Effector memory CD4-positive, alpha-beta T cell (primary cell): ENCODE measurements around the gene ABHD16A.

Experiments
- DNase-seq, 3 donors: peaks; one replicate each; pipeline ENCODE4 v3.0.0-alpha.2; 2020
- H3K27ac ChIP-seq: 2 replicates; pipeline ENCODE4 v1.7.0; 2013; ENCODE audit warnings: mild to moderate bottlenecking, low read length, moderate library complexity; ENCODE audit not compliant: insufficient read depth, poor library complexity, severe bottlenecking
- H3K27me3 ChIP-seq: replicated peaks from 2 replicates; pipeline ENCODE4 v1.7.0; 2013; ENCODE audit warnings: mild to moderate bottlenecking, low read length; ENCODE audit not compliant: insufficient read depth, control insufficient read depth, poor library complexity, severe bottlenecking
- H3K36me3 ChIP-seq: 2 replicates; pipeline ENCODE4 v1.7.0; 2013; ENCODE audit warnings: mild to moderate bottlenecking, low read length, moderate library complexity; ENCODE audit not compliant: control insufficient read depth, insufficient read depth
- H3K4me1 ChIP-seq: 2 replicates; pipeline ENCODE4 v1.7.0; 2013; ENCODE audit warnings: low read length, mild to moderate bottlenecking; ENCODE audit not compliant: control insufficient read depth, insufficient read depth, poor library complexity, severe bottlenecking
- H3K4me3 ChIP-seq: 2 replicates; pipeline ENCODE4 v1.7.0; 2013; ENCODE audit warnings: low read length, low read depth, mild to moderate bottlenecking; ENCODE audit not compliant: insufficient read depth, poor library complexity, severe bottlenecking
- H3K9me3 ChIP-seq: 2 replicates; pipeline ENCODE4 v1.7.0; 2013; ENCODE audit warnings: mild to moderate bottlenecking, low read length, moderate library complexity; ENCODE audit not compliant: control insufficient read depth

ABHD16A gene

DNA sequence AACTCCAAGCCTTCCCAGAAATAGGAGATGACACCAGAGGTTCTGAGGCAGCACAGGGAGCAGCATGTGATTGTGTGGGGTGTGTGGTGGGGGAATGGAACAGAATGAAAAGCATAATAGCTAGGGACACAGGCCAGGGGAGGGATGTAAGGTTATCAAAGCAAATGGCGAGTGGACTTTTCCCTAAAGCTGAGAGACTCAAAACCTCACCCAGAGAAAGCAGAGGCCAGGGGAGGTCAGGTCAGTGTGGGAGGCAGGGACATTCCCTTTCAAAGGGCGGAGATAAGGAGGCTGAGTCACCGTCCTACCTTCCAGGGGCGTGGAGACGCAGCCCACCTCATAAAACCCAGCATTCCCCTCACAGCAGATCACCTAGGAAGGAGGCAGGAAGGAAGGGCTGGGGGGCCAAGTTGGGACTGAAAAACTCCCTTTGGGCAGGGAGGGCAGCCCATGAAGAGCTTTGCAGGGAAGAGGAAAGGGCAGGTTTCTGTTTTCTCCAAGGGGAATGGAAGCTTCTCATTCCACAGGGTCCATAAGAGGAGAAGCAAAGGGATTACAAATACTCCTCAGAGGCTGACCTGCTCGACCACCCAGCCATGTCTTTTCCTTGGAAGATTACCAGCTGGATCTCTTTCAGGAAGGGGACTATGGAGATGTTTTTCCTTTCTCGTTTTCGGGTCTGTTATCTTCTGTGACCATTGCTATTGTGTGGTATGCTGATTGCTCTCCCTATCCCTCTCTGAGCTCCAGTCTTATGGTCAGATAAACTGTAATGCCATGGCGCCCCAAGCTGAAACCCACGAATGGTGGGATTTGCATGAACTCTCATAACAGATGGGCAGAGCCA, 12.7 kb downstream of the ABHD16A start:
- no peaks in the 10 kb centered on the region for H3K4me1 ChIP-seq
- no peak overlapping the region for H3K4me3 ChIP-seq
- no peak overlapping the region for H3K27ac ChIP-seq
- H3K27me3 ChIP-seq: no peaks in the 10 kb centered on the region
- H3K36me3 ChIP-seq: peaks cover 84% of the 10 kb centered on the region
- DNase-seq: no peak
- no peaks in the 10 kb centered on the region for H3K9me3 ChIP-seq

- no peaks in the 10 kb centered on the region for H3K4me1 ChIP-seq
- H3K27ac ChIP-seq: no peak overlapping the region
- peaks cover 76% of the 10 kb centered on the region for H3K36me3 ChIP-seq
- no peak for DNase-seq
- no peak overlapping the region for H3K4me3 ChIP-seq
- no peaks in the 10 kb centered on the region for H3K9me3 ChIP-seq
- H3K27me3 ChIP-seq: no peaks in the 10 kb centered on the region
These were observed 13.6 kb downstream of the ABHD16A start for GRCh38 chr6:31689249-31690110.

- no peak overlapping the region for H3K27ac ChIP-seq
- H3K36me3 ChIP-seq: peaks cover 65% of the 10 kb centered on the region
- no peaks in the 10 kb centered on the region for H3K27me3 ChIP-seq
These were observed 15.0 kb downstream of the ABHD16A start for GRCh38 chr6:31687860-31688693.

DNA sequence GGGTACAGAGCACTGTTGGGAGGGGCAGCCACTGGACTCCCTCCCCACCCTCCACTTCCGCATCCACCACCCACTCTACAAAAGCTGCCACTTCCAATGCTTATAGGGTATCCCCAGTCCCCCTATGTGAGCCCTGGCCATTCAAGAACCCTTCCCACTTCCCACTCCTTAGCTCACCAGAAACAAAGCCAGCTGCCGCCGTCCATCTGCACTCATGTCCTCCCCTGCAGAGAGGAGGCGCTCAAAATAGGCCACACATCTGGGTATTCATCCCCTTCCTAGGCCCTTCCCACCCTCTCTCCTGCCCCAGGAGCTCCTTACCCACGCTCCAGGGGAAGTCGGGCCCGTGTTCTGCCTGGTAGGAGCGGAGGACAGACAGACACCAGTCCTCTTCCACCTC, 15.8 kb downstream of the ABHD16A start:
- H3K9me3 ChIP-seq: no peaks in the 10 kb centered on the region
- no peak for DNase-seq
- H3K36me3 ChIP-seq: peaks cover 60% of the 10 kb centered on the region
- H3K27ac ChIP-seq: no peak overlapping the region
- no peaks in the 10 kb centered on the region for H3K4me1 ChIP-seq
- no peaks in the 10 kb centered on the region for H3K27me3 ChIP-seq
- H3K4me3 ChIP-seq: no peak overlapping the region

More at GRCh38 chr6:31687860-31688693, 15.0 kb downstream of the ABHD16A start:
- Histone ChIP-seq H3K4me3 (no peak overlapping the region), H3K9me3 (no peaks in the 10 kb centered on the region), H3K4me1 (no peaks in the 10 kb centered on the region)
- DNase-seq: no peak

- Histone ChIP-seq H3K4me3 (no peak overlapping the region), H3K36me3 (peaks cover 57% of the 10 kb centered on the region), H3K9me3 (no peaks in the 10 kb centered on the region), H3K27me3 (no peaks in the 10 kb centered on the region), H3K27ac (no peak overlapping the region), H3K4me1 (peaks cover 3% of the 10 kb centered on the region)
- no peak for DNase-seq
These were observed 16.6 kb downstream of the ABHD16A start for GRCh38 chr6:31686483-31686882.

DNA sequence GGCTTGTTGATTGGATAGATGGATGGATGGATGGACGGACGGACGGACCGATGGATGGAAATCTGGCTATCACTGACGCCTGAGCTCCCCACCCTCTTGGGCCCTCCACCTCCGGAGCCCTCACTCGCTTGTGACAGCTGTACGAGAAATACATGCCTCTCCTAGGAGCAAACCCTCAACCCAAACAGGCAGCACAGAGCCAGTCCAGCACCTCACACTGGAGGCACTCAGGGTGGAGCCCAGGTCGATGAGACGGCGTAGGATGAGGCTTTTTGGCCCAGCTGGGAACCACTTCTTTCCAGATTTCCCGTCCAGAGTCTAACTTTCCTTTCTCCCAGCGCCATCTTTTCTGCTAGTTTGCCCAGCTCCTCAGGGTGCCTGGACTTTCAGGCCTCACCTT, 19.5 kb downstream of the ABHD16A start:
- H3K27me3 ChIP-seq: no peaks in the 10 kb centered on the region
- no peak for DNase-seq
- no peaks in the 10 kb centered on the region for H3K9me3 ChIP-seq
- peaks cover 28% of the 10 kb centered on the region for H3K36me3 ChIP-seq
- H3K4me1 ChIP-seq: peaks cover 10% of the 10 kb centered on the region
- H3K27ac ChIP-seq: no peak overlapping the region
- H3K4me3 ChIP-seq: no peak overlapping the region

DNA sequence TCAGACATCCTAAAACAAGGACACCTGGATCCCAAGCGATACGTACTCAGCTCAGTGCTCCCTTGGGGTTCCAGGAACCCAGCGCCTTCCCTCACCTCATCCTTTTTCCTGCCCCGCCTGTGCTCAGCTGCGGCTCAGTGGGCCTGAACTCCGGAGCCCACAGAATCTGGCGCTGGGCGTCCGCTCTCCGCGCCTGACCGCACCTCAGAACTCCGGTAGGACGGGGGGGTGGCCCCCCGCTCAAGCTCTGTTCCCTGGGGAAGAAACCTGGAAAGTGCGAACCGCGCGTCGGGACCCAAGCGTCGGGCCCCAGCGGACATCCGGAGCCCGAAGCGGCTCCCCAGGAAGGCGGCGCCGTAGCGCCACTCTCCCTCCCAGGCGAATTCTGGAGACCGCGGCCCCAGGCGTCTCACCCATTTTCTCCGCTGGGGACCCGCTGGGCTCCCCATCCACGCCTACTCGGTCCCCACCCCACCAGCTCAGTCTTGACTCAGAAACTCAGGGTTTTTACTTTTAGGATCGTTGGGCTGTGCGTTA, 21.9 kb downstream of the ABHD16A start:
- DNase-seq: peak in 2 of 3 donors; percentile 19 to 27
- H3K27ac ChIP-seq: peak overlapping the region; percentile 63
- no peaks in the 10 kb centered on the region for H3K9me3 ChIP-seq
- peaks cover 10% of the 10 kb centered on the region for H3K4me1 ChIP-seq
- H3K27me3 ChIP-seq: no peaks in the 10 kb centered on the region
- H3K36me3 ChIP-seq: peaks cover 5% of the 10 kb centered on the region
- peak overlapping the region; percentile 77 for H3K4me3 ChIP-seq

DNA sequence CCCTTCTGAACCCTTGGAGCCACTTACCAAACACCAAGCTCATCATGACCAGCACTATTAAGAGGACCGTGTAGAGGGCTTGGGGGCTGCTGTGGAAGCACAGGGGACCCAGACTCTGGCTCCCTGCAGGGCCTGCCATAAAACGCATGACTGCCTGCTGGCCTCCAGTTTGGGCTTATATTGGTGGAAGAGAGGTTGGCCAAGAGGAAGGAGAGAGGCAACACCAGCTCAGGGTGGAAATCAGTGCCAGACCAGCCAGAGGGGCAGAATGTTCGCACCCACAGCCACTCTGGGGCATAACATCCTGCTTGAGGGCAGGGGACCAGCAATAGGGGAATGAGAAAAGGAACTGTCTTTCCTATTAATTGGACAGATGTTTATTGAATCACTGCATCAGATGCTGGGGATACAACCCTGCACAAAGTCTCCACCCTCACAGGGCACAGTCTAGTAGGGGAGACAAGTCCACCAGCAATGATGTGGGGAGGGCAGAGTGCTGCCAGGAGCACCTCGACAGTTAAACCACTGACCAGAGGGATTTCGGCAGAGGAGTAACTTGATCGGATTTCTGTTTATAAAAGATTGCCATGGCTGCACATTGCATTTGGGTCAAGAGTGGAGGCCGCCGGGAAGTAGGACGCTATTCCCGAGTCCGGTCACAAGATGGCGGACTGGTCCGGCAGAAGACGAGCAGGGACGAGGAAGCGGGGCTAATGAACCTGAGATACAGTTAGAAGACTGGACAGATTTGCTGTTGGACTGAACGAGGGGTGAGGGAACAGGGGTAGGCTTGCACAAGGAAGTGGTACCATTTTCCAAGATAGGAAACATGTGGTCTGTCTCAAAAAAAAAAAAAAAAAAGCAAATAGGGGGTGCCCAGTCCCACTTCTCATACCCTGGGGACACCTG, 22.6 kb downstream of the ABHD16A start, which contains the start of gene LY6G5C:
LY6G5C (minus strand) TSS at position 842 of the 909 bp plus-strand sequence; CDS start at position 148, 694 bp downstream.
- Histone ChIP-seq H3K36me3 (no peaks in the 10 kb centered on the region), H3K27me3 (no peaks in the 10 kb centered on the region), H3K9me3 (no peaks in the 10 kb centered on the region), H3K27ac (peak within 1 kb of the TSS; percentile 63), H3K4me1 (peaks cover 10% of the 10 kb centered on the region), H3K4me3 (peak within 1 kb of the TSS; percentile 77)
- DNase-seq: peak; percentile 35 to 48 (median 43)
